Measurements from ENCODE around the gene MAP3K19. TPM values are rescaled to one million over a fixed set of nuclear protein-coding genes. Genes with fewer than 3 reads are reported as not detected.

MAP3K19 gene
- total RNA-seq, 2 donors from 2014 or later, result 0.13 TPM; not detected in 1

- ATAC-seq (replicated peaks), result peak; percentile 80
- peak overlapping the region; percentile 98 for H3K4me3 Mint-ChIP-seq
- H3K4me1 Mint-ChIP-seq, result peaks cover 10% of the 10 kb centered on the region
- peaks cover 50% of the 10 kb centered on the region for H3K36me3 Mint-ChIP-seq (ENCODE audit: low read depth)
- H3K27me3 Mint-ChIP-seq, result no peaks in the 10 kb centered on the region
- H3K27ac Mint-ChIP-seq, result peak overlapping the region; percentile 93
- H3K9me3 Mint-ChIP-seq, result no peaks in the 10 kb centered on the region
Observed at GRCh38 chr2:134917888-134918525, 129.2 kb downstream of the MAP3K19 start.

DNA sequence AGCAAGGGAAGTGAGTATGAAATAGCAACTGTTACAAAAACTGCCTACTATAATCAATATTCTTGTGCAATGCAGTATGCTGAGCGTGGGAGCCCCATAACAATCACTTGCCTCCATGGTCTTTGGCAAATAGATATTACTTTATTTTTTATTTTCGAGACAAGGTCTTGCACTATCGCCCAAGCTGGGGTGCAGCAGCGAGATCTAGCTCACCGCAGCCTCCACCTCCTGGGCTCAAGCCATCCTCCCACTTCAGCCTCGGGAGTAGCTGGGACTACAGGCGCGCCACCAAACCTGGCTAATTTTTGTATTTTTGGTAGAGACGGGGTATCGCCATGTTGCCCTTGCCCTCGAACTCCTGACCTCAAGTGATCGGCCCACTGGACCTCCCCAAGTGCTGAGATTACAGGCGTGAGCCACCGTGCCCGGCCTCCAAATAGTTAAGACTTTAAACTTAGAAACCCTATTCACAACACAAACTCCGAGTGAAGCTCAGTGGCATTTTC is 129.8 kb downstream of the MAP3K19 start:
- H3K27me3 Mint-ChIP-seq, result no peaks in the 10 kb centered on the region
- peak overlapping the region; percentile 93 for H3K27ac Mint-ChIP-seq
- peak overlapping the region; percentile 98 for H3K4me3 Mint-ChIP-seq
- no peak for ATAC-seq (replicated peaks)
- peaks cover 5% of the 10 kb centered on the region for H3K4me1 Mint-ChIP-seq
- H3K9me3 Mint-ChIP-seq, result no peaks in the 10 kb centered on the region
- peaks cover 44% of the 10 kb centered on the region for H3K36me3 Mint-ChIP-seq (ENCODE audit: low read depth)

Other genes starting within 250 kb of the MAP3K19 start
- not detected for gene ACMSD, start 208.8 kb downstream of the MAP3K19 start, total RNA-seq
- 10 to 100 TPM; 29.0 to 33.2 TPM for gene CCNT2, start 128.6 kb downstream of the MAP3K19 start, total RNA-seq
- 10 to 100 TPM; 19.9 to 28.3 TPM for gene RAB3GAP1, start 4.8 kb upstream of the MAP3K19 start, total RNA-seq